HG03457 (cell line): ENCODE measurements around the gene ANKDD1B.
"Not testable (repeated sequence)": the region's sequence is repeated elsewhere in the genome, so short reads cannot be mapped to it uniquely, and the experiment has no call there.

ENCODE experiments used
- ATAC-seq: cut with Tn5 transposase; IDR thresholded peaks from one replicate; pipeline ENCODE4 v1.9.1; 2021; ENCODE audit warnings: moderate number of reproducible peaks; ENCODE audit not compliant: unreplicated experiment

Gene ANKDD1B

GRCh38 chr5:75611311-75612225, at the start of gene ANKDD1B:
Gene ANKDD1B (plus strand): TSS chr5:75611453. CDS start chr5:75611635, 182 bp downstream.
- ATAC-seq, result no peak

- not testable (repeated sequence) for ATAC-seq
Observed at GRCh38 chr5:75565991-75566709, 45.1 kb upstream of the ANKDD1B start.

DNA sequence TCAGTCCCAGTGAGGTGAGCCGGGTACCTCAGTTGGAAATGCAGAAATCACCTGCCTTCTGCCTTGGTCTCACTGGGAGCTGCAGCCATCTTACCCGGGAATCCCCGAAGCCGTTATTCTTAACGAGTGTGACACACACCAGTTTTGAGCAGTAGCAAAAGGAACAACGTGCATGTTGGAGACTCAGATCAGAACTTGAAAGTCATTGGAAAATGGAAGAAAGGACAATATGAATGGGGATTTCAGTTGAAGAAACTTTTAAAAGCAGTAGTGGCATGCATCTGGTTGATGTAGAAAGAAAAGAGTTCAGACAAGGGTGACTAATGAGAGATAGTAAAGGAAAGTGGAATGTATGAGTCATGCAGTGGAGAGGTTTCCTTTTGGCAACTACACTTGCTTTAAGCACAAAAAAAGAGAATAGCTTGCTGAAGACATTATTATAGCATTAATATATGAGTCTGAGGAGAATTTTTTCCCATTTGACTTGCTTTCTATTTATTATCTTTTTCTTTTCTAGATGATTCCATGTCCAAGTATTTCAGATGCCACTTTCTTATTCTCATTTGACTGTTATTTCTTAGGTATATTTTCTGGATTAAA, 44.4 kb upstream of the ANKDD1B start:
- peak; percentile 64 for ATAC-seq

GRCh38 chr5:75567710-75568109, 43.5 kb upstream of the ANKDD1B start:
- ATAC-seq, result no peak

- no peak for ATAC-seq
Observed at GRCh38 chr5:75568202-75568601, 43.1 kb upstream of the ANKDD1B start.

DNA sequence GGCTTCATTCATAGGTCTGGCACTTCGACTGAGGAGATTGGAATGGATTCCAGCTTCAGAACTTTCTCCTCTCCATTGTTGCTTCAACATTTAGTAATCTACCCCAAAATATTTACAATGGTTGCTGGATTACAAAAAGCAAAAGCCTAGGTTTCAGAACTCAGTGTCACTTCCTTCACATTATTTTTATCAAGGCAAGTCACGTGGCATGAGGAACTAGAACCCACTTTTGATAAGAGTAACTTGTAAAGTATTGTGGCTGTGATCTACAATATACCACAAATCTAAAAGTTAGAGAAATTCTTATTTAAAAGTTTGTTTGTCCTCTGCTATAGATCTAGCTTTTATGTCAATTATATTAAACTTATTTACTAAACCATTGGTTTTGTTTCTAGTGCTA, 39.7 kb upstream of the ANKDD1B start:
- ATAC-seq, result no peak

DNA sequence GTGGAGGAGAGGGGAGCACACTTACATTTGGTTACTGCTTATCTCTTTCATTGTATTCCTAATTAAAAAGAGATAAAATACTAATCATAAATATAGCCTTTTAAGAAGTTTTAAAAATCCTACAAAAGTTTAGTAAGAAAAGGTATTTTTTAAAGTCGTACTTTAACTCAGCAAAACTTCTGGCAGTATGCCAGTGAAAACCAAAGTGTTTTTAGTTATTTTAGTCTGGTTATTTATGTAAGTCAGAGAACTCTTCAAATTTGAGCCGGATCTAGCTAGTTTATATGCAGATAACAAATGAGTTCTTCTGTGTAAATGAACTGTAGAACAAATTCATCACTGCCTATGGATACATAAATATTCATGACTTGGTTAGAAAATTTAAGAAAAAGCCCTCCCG, 36.5 kb upstream of the ANKDD1B start:
- ATAC-seq, result no peak

DNA sequence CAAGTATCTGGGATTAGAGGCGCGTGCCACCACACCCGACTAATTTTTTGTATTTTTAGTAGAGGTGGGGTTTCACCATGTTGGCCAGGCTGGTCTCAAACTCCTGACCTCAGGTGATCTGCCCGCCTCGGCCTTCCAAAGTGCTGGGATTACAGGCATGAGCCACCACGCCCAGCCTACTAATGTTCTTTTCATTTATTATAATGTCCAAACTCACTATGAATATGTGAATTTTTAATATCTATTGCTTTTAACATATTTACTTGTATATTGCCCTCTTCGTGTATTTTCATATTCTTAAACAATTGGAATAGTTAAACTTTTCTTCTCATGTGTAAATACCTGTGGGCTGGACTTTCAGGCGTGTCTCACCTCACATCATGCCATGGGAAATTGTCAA, 33.0 kb upstream of the ANKDD1B start:
- not testable (repeated sequence) for ATAC-seq

DNA sequence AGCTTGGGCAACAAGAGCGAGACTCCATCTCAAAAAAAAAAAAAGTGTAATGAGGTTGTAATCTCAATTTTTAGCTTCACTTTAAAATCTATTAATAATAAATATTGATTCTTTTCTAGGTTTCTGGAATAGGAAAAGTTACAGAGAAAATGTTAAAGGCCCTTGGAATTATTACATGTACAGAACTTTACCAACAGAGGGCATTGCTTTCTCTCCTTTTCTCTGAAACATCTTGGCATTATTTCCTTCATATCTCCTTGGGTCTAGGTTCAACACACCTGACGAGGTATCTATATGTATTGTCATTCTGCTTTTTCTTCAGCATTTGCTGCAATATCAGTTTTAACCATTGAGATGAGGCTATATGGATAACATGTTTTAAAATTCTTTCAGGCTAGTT, 26.6 kb upstream of the ANKDD1B start:
- ATAC-seq, result no peak

- no peak for ATAC-seq
Observed at GRCh38 chr5:75588666-75589065, 22.6 kb upstream of the ANKDD1B start.

DNA sequence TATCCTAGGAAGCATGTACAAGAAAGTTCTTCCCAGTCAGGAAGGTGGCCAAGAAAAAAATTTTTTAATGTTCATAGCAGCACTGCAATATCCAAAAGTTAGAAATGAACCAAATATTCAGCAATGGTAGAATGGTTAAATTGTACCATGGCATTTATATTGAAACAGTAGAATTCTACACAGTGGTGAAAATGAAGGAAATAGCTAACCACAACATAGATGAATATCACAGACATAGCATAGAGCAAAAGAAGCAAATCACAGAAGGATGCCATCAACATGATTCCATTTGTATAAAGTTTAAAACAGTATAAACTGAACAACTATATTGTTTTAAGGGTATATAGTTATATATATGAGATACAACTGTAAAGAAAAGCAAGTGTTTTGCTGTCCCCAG, 10.7 kb upstream of the ANKDD1B start:
- no peak for ATAC-seq

DNA sequence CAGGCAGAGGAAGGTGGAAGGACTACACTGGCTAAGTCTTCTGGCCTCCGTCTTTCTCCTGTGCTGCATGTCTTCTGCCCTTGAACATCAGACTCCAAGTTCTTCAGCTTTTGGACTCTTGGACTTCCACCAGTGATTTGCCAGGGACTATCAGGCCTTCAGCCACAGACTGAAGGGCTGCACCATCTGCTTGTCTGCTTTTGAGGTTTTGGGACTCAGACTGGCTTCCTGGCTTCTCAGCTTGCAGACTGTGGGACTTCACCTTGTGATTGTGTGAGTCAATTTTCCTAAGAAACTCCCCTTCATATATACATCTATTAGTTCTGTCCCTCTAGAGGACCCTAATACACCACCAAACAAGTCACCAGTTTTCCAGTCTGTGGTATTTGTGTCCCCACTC, 9.7 kb upstream of the ANKDD1B start:
- ATAC-seq, result no peak

DNA sequence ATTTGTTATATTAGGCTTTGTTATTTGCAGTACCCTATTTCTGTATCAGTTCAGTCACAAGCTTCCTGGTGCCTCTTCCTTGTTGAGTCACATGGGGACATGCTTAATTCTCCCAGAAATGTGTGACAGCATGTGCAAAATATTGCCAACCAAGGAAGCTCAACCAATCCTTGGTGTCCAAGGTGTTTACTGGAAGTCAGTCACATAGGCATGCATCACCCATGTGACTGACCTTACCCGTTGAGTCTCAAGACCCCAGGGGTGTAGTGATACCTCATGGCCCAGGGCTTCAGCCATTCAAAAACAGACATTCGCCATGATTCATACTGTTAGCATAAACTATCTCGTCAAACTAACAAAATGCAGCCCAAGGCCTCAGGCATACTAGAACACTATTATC, 9.3 kb upstream of the ANKDD1B start:
- ATAC-seq, result no peak

- ATAC-seq, result no peak
Observed at GRCh38 chr5:75603371-75603770, 7.9 kb upstream of the ANKDD1B start.

- no peak for ATAC-seq
Observed at GRCh38 chr5:75603821-75604220, 7.4 kb upstream of the ANKDD1B start.

DNA sequence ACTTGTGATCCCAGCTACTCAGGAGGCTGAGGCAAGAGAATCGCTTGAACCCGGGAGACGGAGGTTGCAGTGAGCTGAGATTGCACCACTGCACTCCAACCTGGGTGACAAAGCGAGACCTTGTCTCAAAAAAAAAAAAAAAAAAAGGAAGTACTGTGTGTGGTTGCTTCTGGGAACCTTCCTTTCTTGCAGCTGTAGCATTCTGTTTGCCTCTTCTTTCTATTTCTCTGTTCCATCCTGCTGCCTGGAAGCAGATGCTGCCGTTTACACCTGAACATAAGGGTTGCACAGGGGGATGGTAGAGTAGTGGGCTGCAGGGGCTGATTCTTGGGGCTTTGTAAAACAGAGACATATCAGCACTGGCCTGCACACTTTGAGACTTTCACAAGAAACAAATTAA, 3.9 kb upstream of the ANKDD1B start:
- ATAC-seq, result not testable (repeated sequence)

- no peak for ATAC-seq
Observed at GRCh38 chr5:75608870-75609269, 2.4 kb upstream of the ANKDD1B start.

GRCh38 chr5:75610201-75610600, 1.1 kb upstream of the ANKDD1B start:
- ATAC-seq, result no peak

DNA sequence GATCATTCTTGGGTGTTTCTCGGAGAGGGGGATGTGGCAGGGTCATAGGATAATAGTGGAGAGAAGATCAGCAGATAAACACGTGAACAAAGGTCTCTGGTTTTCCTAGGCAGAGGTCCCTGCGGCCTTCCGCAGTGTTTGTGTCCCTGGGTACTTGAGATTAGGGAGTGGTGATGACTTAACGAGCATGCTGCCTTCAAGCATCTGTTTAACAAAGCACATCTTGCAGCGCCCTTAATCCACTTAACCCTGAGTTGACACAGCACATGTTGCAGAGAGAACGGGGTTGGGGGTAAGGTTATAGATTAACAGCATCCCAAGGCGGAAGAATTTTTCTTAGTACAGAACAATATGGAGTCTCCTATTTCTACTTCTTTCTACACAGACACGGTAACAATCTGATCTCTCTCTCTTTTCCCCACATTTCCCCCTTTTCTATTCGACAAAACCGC, 368 bp upstream of the ANKDD1B start:
- not testable (repeated sequence) for ATAC-seq

DNA sequence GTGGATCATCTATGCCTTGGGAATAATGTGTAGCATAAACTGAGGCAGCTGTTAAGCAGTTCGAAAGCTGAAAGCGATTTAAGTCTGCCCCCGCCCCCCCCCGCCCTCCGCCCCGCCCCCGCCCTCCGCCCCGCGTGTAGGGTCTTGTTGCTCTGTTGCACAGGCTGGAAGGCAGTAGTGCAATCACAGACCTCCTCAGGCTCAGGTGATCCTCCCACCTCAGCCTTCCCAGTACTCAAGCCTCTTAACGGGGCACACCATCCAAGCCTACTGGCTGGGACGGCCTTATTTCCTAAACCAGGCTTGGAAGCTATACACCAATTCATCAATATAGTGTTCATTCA, 945 bp downstream of the ANKDD1B start:
- no peak for ATAC-seq

DNA sequence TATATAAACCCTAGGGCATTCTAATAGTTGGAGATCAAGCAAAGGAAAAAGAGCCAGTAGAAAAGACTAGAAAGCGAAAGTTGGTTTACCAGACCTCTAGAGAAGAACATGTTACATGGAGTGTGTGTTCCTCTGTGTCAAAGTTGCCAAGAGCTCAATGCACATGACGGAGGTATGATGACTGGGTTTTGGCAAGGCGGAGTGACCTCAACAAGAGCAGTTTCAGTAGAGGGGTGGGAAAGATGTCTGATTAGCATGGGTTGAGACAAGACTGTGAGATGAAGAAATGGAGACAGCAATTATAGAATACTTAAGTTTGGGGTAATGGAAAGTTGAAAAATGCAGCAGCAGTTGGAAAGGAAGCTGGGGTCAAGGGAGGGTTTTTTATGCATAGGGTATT, 1.6 kb downstream of the ANKDD1B start:
- no peak for ATAC-seq

DNA sequence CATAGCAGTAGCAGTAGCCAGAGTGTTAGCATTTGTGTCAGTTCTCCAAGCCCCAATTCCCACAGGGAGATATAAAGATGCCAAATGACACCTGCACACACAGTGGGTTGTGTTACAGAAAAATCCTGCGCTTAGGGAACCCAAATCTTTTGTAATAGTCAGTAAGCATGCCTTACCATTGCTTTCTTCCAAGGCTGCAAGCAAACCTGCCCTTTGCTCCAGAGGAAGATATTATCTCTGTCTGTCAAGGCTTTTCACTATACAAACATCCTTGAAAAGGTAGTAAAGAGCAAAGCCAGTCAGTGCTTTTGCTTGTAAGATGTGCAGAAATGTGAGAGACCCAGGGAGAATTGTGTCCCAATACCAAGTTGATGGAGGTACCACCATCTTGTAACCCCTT, 2.9 kb downstream of the ANKDD1B start:
- no peak for ATAC-seq
